Thyroid gland (tissue), 4 donors: ENCODE results near the gene CFAP410.

Experiments used
- POLR2A ChIP-seq, 2 donors: fragments of 450-650 bp; IDR thresholded peaks; one replicate each; pipeline ENCODE4 v1.6.1; 2017; ENCODE audit warnings: antibody characterized with exemption in 2 of 2, mild to moderate bottlenecking in 2 of 2, moderate library complexity in 1 of 2
- TF ChIP-seq, protein P1 (sequence below), 6 experiments: fragments of 200-600 bp in 3 of 6; fragments of 450-650 bp in 3 of 6; sonication (generic) in 3 of 6; IDR thresholded peaks; one replicate each; pipeline ENCODE4 v1.5.1; 2016 to 2019; ENCODE audit warnings: antibody characterized with exemption in 6 of 6, mild to moderate bottlenecking in 2 of 6, inconsistent platforms in 1 of 6, moderate library complexity in 1 of 6

DNA sequence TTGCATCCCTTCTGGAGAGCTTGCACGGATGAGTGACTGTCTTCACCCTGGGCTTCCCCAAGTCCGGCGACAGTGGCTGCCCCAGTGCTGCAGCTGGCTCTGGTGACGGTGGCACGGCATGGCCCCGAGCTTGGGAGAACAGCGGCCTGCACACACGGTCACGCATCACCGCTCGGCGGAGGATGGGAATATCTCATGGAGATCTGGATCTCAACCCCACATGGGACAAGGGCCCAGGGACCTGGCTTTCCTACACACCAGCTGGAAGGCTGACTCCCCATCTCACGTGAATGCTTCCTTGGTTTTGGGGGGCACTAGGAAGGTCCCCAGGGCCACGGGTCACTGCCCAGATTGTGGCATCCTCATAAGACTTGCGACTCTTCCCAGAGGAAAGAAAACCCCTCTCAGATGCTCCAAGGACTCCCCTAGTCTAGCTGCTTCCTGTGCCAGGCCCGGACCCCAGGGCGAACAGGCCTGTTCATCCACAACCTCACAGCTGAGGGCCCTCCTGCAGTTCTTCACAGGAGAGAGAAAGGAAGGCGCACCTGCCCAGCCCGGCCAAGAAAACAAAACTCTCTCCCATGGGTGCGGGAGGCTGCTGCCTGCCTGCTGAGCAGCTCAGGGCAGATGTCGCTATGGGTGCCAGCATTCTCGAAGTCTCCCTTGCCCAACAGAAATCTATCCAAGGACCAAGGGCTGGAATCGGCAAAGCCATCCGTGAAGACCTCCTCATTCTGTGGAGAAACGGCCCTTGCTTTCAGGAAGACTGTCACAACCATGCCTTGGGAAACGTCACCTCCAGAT, 9.9 kb downstream of the CFAP410 start:
- TF ChIP-seq, protein P1, sequence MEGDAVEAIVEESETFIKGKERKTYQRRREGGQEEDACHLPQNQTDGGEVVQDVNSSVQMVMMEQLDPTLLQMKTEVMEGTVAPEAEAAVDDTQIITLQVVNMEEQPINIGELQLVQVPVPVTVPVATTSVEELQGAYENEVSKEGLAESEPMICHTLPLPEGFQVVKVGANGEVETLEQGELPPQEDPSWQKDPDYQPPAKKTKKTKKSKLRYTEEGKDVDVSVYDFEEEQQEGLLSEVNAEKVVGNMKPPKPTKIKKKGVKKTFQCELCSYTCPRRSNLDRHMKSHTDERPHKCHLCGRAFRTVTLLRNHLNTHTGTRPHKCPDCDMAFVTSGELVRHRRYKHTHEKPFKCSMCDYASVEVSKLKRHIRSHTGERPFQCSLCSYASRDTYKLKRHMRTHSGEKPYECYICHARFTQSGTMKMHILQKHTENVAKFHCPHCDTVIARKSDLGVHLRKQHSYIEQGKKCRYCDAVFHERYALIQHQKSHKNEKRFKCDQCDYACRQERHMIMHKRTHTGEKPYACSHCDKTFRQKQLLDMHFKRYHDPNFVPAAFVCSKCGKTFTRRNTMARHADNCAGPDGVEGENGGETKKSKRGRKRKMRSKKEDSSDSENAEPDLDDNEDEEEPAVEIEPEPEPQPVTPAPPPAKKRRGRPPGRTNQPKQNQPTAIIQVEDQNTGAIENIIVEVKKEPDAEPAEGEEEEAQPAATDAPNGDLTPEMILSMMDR (IDR thresholded peaks at IDR 0.05), result no peak
- no peak for TF ChIP-seq POLR2A (IDR thresholded peaks at IDR 0.05)
